OCI-LY7 (cell line): Measurements from ENCODE around the gene CD1E. TPM values are rescaled to one million over a fixed set of nuclear protein-coding genes. Genes with fewer than 3 reads are reported as not detected.

Source experiments
- Bru-seq: library from RNA; stranded (reverse); fragments of 400-500 nt; gene quantifications from one replicate; lab custom pipeline; 2021; lab: Mats Ljungman, UMichigan
- BruChase-seq, 2 experiments: library from RNA; stranded (reverse); fragments of 400-500 nt; gene quantifications; one replicate each; lab custom pipeline; 2021; lab: Mats Ljungman, UMichigan
- BruUV-seq: library from RNA; stranded (reverse); fragments of 400-500 nt; replicated peaks from 2 replicates; lab custom pipeline; 2021; lab: Mats Ljungman, UMichigan
- CTCF ChIA-PET: fragments of 300-600 bp; sonication (Branson Sonifier 250); formaldehyde crosslinking; loops from one replicate; lab custom pipeline; 2022; ENCODE audit warnings: antibody characterized with exemption; ENCODE audit not compliant: unreplicated experiment; lab: Charles Lee
- POLR2A ChIA-PET: fragments of 300-600 bp; sonication (Branson Sonifier 250); formaldehyde crosslinking; loops from one replicate; lab custom pipeline; 2022; ENCODE audit warnings: antibody characterized with exemption; lab: Charles Lee
- DNase-seq: peaks from one replicate; pipeline ENCODE4 v3.0.0-alpha.2; 2015; ENCODE audit warnings: low spot score
- H2AFZ ChIP-seq: fragments of 200-600 bp; sonication (generic), shearing (Covaris generic); 2 replicates; pipeline ENCODE4 v1.6.1; 2014; ENCODE audit warnings: mild to moderate bottlenecking, antibody characterized with exemption, low read length, moderate library complexity
- H3K27ac ChIP-seq: fragments of 200-600 bp; sonication (generic); 2 replicates; pipeline ENCODE4 v1.5.1; 2014; ENCODE audit warnings: mixed run types, low read depth, mild to moderate bottlenecking, moderate library complexity, low read length, inconsistent platforms; ENCODE audit not compliant: poor library complexity, severe bottlenecking
- H3K36me3 ChIP-seq: fragments of 200-600 bp; sonication (generic); 2 replicates; pipeline ENCODE4 v1.6.1; 2014; ENCODE audit warnings: mild to moderate bottlenecking, antibody characterized with exemption, low read length, moderate library complexity, mixed read lengths; ENCODE audit not compliant: insufficient read depth
- H3K4me1 ChIP-seq: fragments of 200-600 bp; sonication (generic); 2 replicates; pipeline ENCODE4 v1.5.1; 2014; ENCODE audit warnings: mild to moderate bottlenecking, low read length; ENCODE audit not compliant: insufficient read depth, poor library complexity, severe bottlenecking
- H3K4me2 ChIP-seq: fragments of 200-600 bp; sonication (generic); 2 replicates; pipeline ENCODE4 v1.6.1; 2014; ENCODE audit warnings: mild to moderate bottlenecking, low read length
- H3K4me3 ChIP-seq: fragments of 200-600 bp; sonication (generic); 2 replicates; pipeline ENCODE4 v1.5.1; 2014; ENCODE audit warnings: mild to moderate bottlenecking, low read depth, low read length; ENCODE audit not compliant: poor library complexity, severe bottlenecking
- H3K79me2 ChIP-seq: fragments of 200-600 bp; sonication (generic); 2 replicates; pipeline ENCODE4 v1.6.1; 2016; ENCODE audit warnings: low read depth, mild to moderate bottlenecking, low read length, moderate library complexity, mixed read lengths; ENCODE audit not compliant: insufficient read depth
- H3K9me2 ChIP-seq: fragments of 200-600 bp; sonication (generic); 2 replicates; pipeline ENCODE4 v1.6.1; 2016; ENCODE audit warnings: mild to moderate bottlenecking, low read length, mixed read lengths; ENCODE audit not compliant: insufficient read depth
- H3K9me3 ChIP-seq: fragments of 200-600 bp; sonication (generic); 2 replicates; pipeline ENCODE4 v1.6.1; 2014; ENCODE audit warnings: mild to moderate bottlenecking, mixed run types, low read length, mixed read lengths
- H4K20me1 ChIP-seq: fragments of 200-600 bp; sonication (generic); 2 replicates; pipeline ENCODE4 v1.6.1; 2014; ENCODE audit warnings: mild to moderate bottlenecking, antibody characterized with exemption, low read length, moderate library complexity, mixed read lengths; ENCODE audit not compliant: insufficient read depth
- CTCF ChIP-seq: fragments of 200-600 bp; sonication (generic); conservative IDR thresholded peaks from 2 replicates; pipeline ENCODE4 v1.5.1; 2014; ENCODE audit warnings: mild to moderate bottlenecking, antibody characterized with exemption, low read length, moderate library complexity, mixed read lengths
- EZH2phosphoT487 ChIP-seq: fragments of 200-600 bp; sonication (generic); IDR thresholded peaks from 2 replicates; pipeline ENCODE4 v1.6.1; 2018; ENCODE audit warnings: low read depth, borderline replicate concordance, mild to moderate bottlenecking, mixed run types, antibody characterized with exemption, low read length, moderate library complexity, mixed read lengths
- intact Hi-C: fragments of 100-400 bp; cut with micrococcal nuclease; formaldehyde crosslinking; loops from one replicate; pipeline ENCODE4 v1.10.0; 2022; ENCODE audit not compliant: unreplicated experiment
- long read RNA-seq: library from polyadenylated mRNA; stranded (forward); transcript quantifications from one replicate; pipeline ENCODE4 v2.0.0, GENCODE V29; 2022
- total RNA-seq, 2 experiments: library from RNA; depleted of rRNA in 1 of 2; stranded (reverse); fragments of >200 nt in 1 of 2; shearing (Covaris generic) in 1 of 2; gene quantifications; 2 replicates each; pipeline ENCODE4 v1.2.3, GENCODE V29; 2014 to 2022

Gene CD1E
- total RNA-seq (2014; rRNA removed; shearing (Covaris generic)) (not detected in 2 replicates), total RNA-seq (2022) (not detected in 2 replicates), Bru-seq, nascent RNA (not detected), BruChase-seq, experiment 1, labeled RNA remaining after a 6-hour chase (percentile 19 among the genes with signal in this experiment), BruChase-seq, experiment 2, labeled RNA remaining after a 2-hour chase (not detected)
- long read RNA-seq, result 0 reads

- Histone ChIP-seq H3K4me1 (no peaks in the 10 kb centered on the region), H3K4me3 (no peak within 1 kb of the TSS), H3K36me3 (no peaks in the 10 kb centered on the region), H4K20me1 (no peaks in the 10 kb centered on the region), H3K9me3 (no peaks in the 10 kb centered on the region), H3K4me2 (no peak within 1 kb of the TSS), H3K79me2 (no peaks in the 10 kb centered on the region), H2AFZ (0 out of 2 replicates have a peak within 1 kb of the TSS, but pooled peaks have one; percentile 2), H3K9me2 (no peaks in the 10 kb centered on the region), H3K27ac (no peak within 1 kb of the TSS)
- intact Hi-C loops, result no loop called here
- no TSS peak for BruUV-seq
- ChIA-PET CTCF (no interaction called here), POLR2A (interaction anchor here (0.6 kb wide), 1 partner anchor 644 kb away, joined by 3 read pairs; no protein-coding TSS in a partner anchor)
- TF ChIP-seq EZH2phosphoT487 (no peak), CTCF (no peak)
- no peak for DNase-seq
Observed at GRCh38 chr1:158353303-158354075, at the start of gene CD1E. Gene CD1E, plus strand, starts transcription at chr1:158353894. Its CDS starts 95 bp downstream, at chr1:158353989.

- Histone ChIP-seq H3K79me2 (no peaks in the 10 kb centered on the region), H3K4me2 (no peak overlapping the region), H3K27ac (no peak overlapping the region), H3K4me1 (peaks cover 4% of the 10 kb centered on the region), H2AFZ (no peak overlapping the region), H3K9me3 (peaks cover 27% of the 10 kb centered on the region; the same call in 1 of the 2 replicates), H3K4me3 (no peak overlapping the region), H3K36me3 (no peaks in the 10 kb centered on the region), H3K9me2 (no peaks in the 10 kb centered on the region), H4K20me1 (no peaks in the 10 kb centered on the region)
- no peak for DNase-seq
- ChIA-PET CTCF (no interaction called here), POLR2A (interaction anchor here (0.9 kb wide), 1 partner anchor 26 kb away, joined by 3 read pairs; no protein-coding TSS in a partner anchor)
- no peak for TF ChIP-seq EZH2phosphoT487
- no peak for TF ChIP-seq CTCF
- intact Hi-C loops, result no loop called here
- no TSS peak for BruUV-seq
Observed at GRCh38 chr1:158310623-158311022, 43.1 kb upstream of the CD1E start.
